ENCODE measurements around the gene WFDC6. TPM values are rescaled to one million over a fixed set of nuclear protein-coding genes. Genes with fewer than 3 reads are reported as not detected.

Gene WFDC6
- total RNA-seq, 1 experiment from 2014 or later: not detected

GRCh38 chr20:45502561-45502960, 36.7 kb downstream of the WFDC6 start:
- Histone ChIP-seq H4K5ac (ENCODE audit: insufficient read length, low read depth, low read length) (no peak overlapping the region), H4K20me1 (ENCODE audit: control insufficient read depth, insufficient read depth, insufficient read length) (no peaks in the 10 kb centered on the region), H3K56ac (ENCODE audit: insufficient read length, low read depth, low read length) (no peak overlapping the region), H3K4me1 (ENCODE audit: insufficient read depth, low read length) (no peaks in the 10 kb centered on the region), H3K27me3 (ENCODE audit: insufficient read depth, low read length) (no peaks in the 10 kb centered on the region), H3K14ac (ENCODE audit: insufficient read depth, low read length) (no peak overlapping the region), H2BK5ac (ENCODE audit: insufficient read length, low read length) (no peak overlapping the region), H2AK5ac (ENCODE audit: insufficient read length, low read length) (no peak overlapping the region), H3K27ac (ENCODE audit: insufficient read length, low read depth, low read length) (no peak overlapping the region), H3K79me2 (ENCODE audit: insufficient read depth, low read length) (no peaks in the 10 kb centered on the region), H3K4me2 (ENCODE audit: insufficient read depth, insufficient read length, low read length) (no peak overlapping the region), H3K18ac (ENCODE audit: insufficient read length, low read depth, low read length) (no peak overlapping the region), H4K91ac (ENCODE audit: insufficient read length, low read depth, low read length) (no peak overlapping the region), H2BK20ac (ENCODE audit: low read depth, low read length, poor library complexity, severe bottlenecking) (no peak overlapping the region), H3K79me1 (ENCODE audit: insufficient read depth, low read depth, low read length, poor library complexity, severe bottlenecking) (no peaks in the 10 kb centered on the region), H2BK12ac (ENCODE audit: insufficient read length, low read depth, low read length) (no peak overlapping the region), H3K23me2 (ENCODE audit: insufficient read length, low read depth, low read length, poor library complexity, severe bottlenecking) (no peaks in the 10 kb centered on the region), H3K9ac (ENCODE audit: extremely low read depth, insufficient read length, low read length) (no peak overlapping the region), H3T11ph (ENCODE audit: low read length) (no peak overlapping the region), H3K23ac (ENCODE audit: insufficient read length, low read depth, low read length) (no peak overlapping the region), H2AFZ (ENCODE audit: low read length) (no peak overlapping the region), H3K9me3 (ENCODE audit: control insufficient read depth, low read depth, low read length) (no peaks in the 10 kb centered on the region), H4K8ac (replicated peaks; ENCODE audit: insufficient read length, low read depth, low read length) (no peak overlapping the region), H2BK15ac (ENCODE audit: low read depth, low read length) (no peak overlapping the region), H2BK120ac (ENCODE audit: low read depth, low read length, poor library complexity, severe bottlenecking) (no peak overlapping the region), H3K4ac (ENCODE audit: low read depth, low read length) (no peak overlapping the region)
- no peaks in the 10 kb centered on the region for H3K9me3 Mint-ChIP-seq
- H3K4me1 Mint-ChIP-seq: peaks cover 6 to 7% of the 10 kb centered on the region in 2 experiments
- no peak for DNase-seq
- TF ChIP-seq CTCF (conservative IDR thresholded peaks at IDR 0.05): no peak
- no peaks in the 10 kb centered on the region; the same call in none of the 2 replicates for H3K27me3 Mint-ChIP-seq (ENCODE audit: low read depth)
- H3K4me3 Mint-ChIP-seq: no peak overlapping the region
- H3K36me3 Mint-ChIP-seq (ENCODE audit: insufficient read depth in 1 of 3, low read depth in 3 of 3): no peaks in the 10 kb centered on the region
- no CpG with 5 or more reads among the region's 1 CpG for WGBS (ENCODE audit: extremely low coverage, insufficient read length, low lambda C conversion rate)
- no peak overlapping the region for H3K27ac Mint-ChIP-seq

All from H9 (cell line).